Measurements from ENCODE around the gene KDR. TPM values are rescaled to one million over a fixed set of nuclear protein-coding genes. Genes with fewer than 3 reads are reported as not detected.

Gene KDR
- total RNA-seq, 3 donors from 2014 or later: 20.3 to 64.2 (median 40.6) TPM

DNA sequence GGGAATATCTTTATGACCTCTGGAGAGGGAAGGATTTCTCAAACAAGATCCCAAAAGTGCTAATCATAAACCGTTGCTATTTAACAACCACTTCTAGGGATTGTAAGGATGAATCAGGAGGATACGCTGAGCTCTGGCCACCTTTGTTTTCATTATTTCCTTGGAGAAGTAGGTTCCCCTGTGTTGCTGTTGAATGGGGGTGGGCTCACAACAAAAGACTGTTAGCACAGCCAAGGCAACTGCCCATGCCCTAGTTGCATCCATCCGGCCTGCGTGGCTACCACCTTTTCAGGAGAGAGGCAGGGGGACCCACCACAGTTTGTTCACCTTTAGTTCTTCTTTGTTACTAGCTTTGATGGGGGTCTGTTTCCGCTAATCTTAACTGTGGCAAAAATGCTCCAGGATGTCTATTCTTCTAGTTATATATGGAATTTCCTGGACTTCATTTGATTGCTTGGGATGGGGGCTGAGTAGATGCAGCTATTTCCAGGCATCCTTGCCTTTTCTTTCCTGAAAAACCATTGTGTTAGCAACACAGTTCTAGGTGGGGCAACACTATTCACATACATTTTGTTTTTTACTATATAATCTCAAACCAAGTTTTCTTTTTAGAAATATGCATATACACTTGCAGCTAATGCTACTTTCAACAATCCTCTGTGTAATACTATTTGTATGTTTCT lies 95.4 kb downstream of the KDR start:
- Histone ChIP-seq H3K27ac (no peak overlapping the region), H3K36me3 (no peaks in the 10 kb centered on the region), H3K4me1 (no peaks in the 10 kb centered on the region), H3K27me3 (no peaks in the 10 kb centered on the region), H3K9me3 (no peaks in the 10 kb centered on the region), H3K4me3 (no peak overlapping the region)
- intact Hi-C loops (cut with DNase I; ENCODE audit: low total_unique reads): no loop called here
- TF ChIP-seq, protein P1, sequence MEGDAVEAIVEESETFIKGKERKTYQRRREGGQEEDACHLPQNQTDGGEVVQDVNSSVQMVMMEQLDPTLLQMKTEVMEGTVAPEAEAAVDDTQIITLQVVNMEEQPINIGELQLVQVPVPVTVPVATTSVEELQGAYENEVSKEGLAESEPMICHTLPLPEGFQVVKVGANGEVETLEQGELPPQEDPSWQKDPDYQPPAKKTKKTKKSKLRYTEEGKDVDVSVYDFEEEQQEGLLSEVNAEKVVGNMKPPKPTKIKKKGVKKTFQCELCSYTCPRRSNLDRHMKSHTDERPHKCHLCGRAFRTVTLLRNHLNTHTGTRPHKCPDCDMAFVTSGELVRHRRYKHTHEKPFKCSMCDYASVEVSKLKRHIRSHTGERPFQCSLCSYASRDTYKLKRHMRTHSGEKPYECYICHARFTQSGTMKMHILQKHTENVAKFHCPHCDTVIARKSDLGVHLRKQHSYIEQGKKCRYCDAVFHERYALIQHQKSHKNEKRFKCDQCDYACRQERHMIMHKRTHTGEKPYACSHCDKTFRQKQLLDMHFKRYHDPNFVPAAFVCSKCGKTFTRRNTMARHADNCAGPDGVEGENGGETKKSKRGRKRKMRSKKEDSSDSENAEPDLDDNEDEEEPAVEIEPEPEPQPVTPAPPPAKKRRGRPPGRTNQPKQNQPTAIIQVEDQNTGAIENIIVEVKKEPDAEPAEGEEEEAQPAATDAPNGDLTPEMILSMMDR (IDR thresholded peaks at IDR 0.05): no peak
- no peak for TF ChIP-seq POLR2AphosphoS5 (IDR thresholded peaks at IDR 0.05)
- TF ChIP-seq POLR2A (IDR thresholded peaks at IDR 0.05): no peak
- DNase-seq (ENCODE audit: low spot score in 2 of 2): no peak

DNA sequence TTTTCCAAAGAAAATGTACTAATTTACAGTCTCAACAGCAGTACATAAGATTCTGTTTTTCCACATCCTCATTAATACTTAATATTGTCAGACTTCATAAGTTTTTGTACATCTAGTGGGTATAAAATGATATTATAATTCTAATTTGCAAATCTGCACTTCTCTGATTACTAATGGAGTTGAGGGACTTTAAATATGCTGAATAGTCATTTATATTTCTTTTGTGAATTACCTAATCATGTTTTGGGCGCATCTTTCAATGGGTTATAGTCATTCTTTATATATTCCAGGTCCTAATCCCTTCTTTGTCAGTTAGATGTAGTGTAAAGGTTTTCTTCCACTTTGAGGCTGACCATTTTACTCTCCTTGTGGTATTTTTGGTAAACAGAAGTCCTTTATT lies 96.1 kb downstream of the KDR start:
- no peaks in the 10 kb centered on the region for H3K9me3 ChIP-seq
- H3K27me3 ChIP-seq: no peaks in the 10 kb centered on the region
- H3K4me1 ChIP-seq: no peaks in the 10 kb centered on the region
- TF ChIP-seq, protein P1 (IDR thresholded peaks at IDR 0.05): no peak
- TF ChIP-seq POLR2AphosphoS5 (IDR thresholded peaks at IDR 0.05): no peak
- TF ChIP-seq POLR2A (IDR thresholded peaks at IDR 0.05): no peak
- intact Hi-C loops (cut with DNase I; ENCODE audit: low total_unique reads): no loop called here
- H3K36me3 ChIP-seq: no peaks in the 10 kb centered on the region
- H3K4me3 ChIP-seq: no peak overlapping the region
- H3K27ac ChIP-seq: no peak overlapping the region
- DNase-seq (ENCODE audit: low spot score in 2 of 2): no peak

Other genes with a start within 250 kb of the KDR start
- 10 to 100 TPM; 13.9 to 20.3 (median 14.4) TPM for gene SRD5A3, start 220.6 kb upstream of the KDR start, total RNA-seq